GM19043 (cell line): ENCODE results near the gene RAB41.
"Not testable (repeated sequence)": the region's sequence is repeated elsewhere in the genome, so short reads cannot be mapped to it uniquely, and the experiment has no call there.

Source experiments
- ATAC-seq: cut with Tn5 transposase; IDR thresholded peaks from one replicate; pipeline ENCODE4 v1.9.1; 2021; ENCODE audit warnings: low read depth; ENCODE audit not compliant: unreplicated experiment

Gene RAB41

DNA sequence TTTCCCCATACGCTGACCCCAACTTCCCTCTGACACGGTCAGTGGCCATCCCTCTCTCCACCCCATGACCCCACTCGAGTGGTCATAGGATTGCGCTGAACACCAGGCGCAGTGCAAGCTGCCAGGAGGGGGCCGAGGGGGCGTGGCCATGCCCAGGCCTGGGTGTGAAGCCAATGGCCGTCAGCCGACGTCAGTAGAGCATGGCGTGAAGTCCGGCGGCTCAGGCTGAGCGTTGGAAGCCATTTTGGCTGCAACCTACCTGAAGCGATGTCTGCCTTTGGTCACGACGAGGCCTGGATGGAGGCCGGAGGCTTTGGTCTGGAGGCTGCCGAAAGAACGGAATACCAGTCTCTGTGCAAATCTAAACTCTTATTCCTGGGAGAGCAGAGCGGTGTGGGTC, at the start of gene RAB41:
TSS of gene RAB41 (plus strand) at position 222 of the 400 bp plus-strand sequence. CDS start at position 268, 46 bp downstream.
- ATAC-seq, result no peak

DNA sequence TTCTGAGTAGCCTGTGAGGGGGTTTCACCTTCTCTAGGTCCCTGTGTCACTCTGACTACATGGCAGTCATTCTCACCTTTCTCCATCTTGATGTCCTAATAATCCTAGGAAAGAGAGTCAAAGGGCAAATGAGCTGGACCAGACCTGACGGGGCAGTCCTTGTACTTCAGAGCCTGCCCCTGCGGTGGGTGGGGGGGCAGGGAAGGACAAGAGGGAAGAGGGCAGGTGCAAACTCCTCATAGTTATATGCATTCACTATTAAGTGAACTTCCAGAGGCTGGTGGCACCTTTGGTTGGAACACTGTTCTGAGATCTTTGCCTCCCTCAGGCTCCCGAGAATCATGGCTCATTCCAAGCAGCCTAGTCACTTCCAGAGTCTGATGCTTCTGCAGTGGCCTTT, 47.6 kb upstream of the RAB41 start, which contains the start of gene AWAT1:
TSS of gene AWAT1 (plus strand) at position 301 of the 400 bp plus-strand sequence. CDS start at position 342, 41 bp downstream.
- ATAC-seq, result no peak

DNA sequence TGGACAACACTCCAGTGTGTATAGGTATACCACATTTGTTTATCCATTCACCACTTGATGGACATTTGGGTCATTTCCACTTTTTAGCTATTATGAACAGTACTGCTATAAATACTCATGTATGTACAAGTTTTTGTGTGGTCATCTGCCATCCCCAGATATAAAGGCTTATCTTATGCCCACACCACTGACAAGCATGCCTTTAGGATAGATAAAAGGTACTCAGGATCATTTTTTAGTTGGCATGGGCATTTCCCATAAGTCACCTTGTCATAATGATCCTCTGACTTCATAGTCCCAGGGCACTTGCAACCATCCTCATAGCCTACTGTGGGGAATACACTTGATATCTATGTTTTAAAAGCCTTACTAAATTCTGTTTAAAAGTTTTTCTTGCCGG, 41.2 kb upstream of the RAB41 start:
- no peak for ATAC-seq

DNA sequence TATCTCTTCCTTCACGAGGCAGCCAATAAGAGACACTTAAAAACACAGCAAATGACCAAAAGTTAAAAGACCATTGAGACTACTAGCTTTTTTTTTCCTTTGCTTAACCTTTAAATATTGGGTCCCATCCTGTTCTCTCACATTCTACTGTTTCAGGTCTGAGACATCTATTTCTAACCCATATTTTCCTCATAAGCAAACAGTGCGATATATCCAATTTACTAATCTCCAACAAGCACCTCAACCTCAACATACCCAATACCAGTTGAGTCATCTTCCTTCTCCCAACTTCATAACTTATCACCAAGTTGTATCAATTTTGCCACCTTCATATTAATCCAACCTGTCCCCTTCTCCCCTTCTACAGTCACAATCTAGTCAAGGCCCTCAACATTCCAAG, 40.5 kb upstream of the RAB41 start:
- ATAC-seq, result no peak

DNA sequence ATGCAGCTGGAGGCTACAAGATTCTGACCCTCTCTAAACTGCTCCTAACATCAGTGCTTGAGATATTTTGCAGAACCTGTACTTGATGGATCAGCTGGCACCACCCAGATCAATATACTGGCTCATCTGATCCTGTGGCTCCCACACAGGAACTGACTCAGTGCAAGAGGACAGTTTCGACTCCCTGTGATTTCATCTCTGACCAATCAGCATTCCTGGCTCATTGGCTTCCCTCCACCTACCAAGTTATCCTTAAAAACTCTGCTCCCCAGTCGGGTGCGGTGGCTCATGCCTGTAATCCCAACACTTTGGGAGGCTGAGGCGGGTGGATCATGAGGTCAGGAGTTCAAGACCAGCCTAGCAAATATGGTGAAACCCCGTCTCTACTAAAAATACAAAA, 38.4 kb upstream of the RAB41 start:
- not testable (repeated sequence) for ATAC-seq

DNA sequence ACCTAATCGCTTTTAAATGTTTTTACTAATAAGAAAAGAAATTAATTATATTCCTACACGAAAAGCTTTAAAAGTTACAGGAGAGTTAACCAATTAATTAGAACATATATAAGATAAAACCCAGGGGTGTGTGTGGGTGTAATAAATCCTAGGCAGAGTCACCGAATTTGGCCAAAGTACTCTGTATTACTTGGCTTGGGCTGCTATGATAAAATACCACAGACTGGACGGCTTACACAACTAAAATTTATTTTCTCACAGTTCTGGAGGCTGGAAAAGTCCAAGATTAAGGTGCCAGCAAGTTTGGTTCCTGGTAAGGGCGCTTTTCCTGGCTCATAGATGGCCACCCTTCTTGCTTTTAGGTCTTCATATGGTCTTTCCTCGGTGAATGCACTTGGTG, 37.1 kb upstream of the RAB41 start:
- ATAC-seq, result no peak

DNA sequence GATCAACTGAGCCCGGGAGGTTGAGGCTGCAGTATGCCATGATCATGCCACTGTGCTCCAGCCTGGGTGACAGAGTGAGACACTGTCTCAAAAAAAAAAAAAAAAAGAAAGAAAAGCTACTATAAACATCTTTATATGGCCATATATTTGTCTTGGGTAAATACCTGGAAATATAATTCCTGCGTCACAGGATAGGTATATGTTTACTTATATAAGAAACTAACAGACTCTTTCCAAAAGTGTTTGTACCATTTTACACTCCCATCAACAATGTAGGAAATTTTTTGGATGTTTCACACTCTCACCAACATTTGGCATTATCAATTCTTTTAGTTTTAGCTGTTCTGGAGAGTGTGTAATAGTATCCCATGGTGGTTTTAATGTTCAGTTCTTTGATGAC, 34.7 kb upstream of the RAB41 start:
- no peak for ATAC-seq

DNA sequence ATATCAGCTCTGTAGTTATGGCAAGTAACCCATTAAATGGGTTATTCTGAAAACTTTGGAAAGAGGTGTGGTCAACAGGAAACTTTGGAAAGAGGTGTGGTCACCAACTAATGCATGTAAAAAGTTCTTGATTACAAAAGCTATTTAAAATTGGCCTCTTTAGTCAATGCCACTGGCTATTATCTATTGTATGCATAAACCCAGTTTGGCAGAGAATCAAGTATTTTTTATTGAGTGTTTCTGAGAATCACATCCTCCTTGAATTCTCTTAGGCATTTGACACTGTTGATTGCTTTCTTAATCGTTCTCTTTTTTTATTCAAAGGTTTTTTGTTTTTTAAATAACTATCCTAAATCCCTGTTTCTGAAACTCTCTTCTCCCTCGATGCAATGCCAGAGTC, 29.5 kb upstream of the RAB41 start:
- no peak for ATAC-seq

DNA sequence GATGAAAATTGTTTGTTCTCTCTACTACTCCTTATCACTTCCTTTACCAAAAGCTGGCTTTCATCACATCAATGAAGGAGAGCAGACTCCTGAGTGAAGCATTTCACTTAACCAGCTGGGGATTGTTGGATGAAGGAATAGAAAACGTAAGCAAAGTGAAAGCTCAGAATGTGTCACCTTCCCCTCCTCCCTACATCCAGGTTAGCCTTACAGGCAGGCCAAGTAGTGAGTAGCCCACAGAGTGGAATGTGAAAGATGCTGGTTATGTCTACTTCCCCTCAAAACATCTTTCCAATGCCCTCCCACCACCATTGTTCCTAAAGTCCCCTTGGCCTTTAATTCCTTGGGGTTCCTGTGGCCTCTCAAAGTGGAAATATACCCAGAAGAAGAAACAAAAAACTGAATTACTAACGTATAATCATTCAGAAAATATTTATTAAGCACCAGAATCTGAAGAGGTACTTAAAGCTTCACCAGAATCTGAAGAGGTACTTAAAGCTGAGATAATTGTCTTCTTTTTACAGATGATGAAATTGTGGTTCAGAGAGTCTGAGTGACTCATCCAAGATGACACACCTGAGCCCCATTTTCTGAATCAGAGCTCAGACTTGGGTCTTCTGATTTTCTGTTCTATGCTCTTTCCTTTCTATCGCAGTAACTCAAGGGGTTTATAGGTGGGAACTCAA, 28.5 kb upstream of the RAB41 start:
- ATAC-seq, result no peak

DNA sequence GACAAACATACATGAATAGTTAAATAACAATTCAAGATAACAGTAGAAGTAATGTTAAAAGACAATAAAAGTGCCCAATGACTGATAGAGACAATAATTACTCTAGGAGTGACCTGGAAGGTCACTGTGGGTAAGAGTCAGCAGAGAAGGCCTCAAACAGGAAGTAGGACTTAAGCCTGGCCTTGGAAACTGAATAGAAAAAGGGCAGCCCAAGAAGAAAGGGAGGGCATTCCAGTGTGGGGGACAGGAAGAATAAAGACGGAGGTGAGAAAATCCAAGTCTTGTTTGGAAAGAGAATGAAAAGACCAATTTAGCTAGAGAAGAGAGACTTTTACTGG, 27.9 kb upstream of the RAB41 start:
- no peak for ATAC-seq

DNA sequence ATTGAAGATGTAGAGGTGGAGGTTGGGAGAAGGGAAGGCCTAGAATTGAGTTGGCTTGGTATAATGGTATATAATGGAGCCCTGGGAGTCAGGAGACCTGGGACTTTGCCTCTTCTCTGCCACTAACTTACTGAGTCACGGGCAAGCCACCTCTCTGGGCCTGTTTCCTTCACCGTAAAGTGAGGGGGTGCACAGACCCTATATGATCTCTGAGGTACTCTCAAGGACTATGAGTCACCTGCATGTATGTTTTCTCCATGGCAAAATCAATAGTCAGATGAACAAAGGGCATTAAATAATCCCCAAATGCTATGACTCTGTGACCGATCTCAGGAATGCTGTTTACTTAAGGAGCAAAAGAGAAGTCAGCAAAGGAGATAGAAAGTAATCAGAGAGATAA, 27.1 kb upstream of the RAB41 start:
- ATAC-seq, result no peak

DNA sequence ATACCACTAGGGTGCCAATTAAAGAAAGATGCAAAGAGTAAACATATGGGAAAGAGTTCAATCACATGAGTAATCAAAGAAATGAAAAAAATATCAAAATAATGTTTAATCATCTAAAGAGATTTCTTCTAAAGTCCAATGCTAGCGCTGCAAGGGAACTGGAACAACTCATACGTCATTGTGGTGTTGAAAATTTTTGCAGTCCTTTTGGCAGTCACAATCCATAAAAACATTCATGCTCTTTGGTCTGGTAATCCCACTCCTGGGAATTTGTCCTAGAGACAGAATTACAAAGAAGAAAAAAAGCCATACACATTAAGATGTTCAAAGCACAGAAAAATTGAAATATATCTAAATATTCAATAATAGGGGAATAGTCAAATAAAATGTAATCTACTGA, 26.5 kb upstream of the RAB41 start:
- no peak for ATAC-seq

DNA sequence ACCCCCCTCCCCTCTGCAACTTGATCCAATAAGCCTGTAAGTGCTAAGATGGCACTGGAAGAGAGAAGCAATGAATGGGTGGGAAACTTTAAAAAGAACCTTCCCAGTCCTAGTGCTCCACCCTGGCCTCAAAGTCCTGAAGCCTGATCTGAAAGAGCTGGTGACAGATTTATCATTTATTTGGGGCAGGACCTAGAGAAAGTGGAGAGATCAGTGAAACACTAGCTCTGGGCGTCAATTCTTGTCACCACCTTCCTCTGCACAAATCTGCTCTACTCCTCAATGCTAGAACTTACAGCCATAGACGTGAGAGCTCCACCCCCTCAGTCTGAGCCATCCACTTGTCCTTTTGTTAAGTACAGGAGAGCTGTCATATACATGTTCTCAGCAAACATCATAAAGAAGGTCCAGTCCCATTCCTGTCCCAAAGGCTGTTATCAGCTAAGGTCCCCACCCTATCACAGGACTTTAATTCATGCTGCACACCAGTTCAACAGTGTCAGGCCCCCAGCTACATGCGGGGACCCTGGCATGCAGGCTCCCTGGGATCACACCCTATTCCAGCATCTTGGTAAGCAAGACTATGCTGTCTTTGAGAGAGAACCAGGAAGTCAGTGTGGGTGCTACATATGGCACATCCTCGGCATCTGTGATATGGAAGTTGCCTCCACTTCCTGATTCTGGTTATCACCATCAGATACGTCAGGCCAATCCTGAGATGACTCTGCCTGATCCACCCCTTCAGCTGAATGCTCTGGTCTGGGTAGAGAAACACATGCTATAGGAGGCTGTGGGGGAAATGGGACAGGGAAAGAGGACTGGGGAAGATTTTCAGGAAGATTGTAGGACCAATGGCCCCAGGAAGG, 24.3 kb upstream of the RAB41 start:
- no peak for ATAC-seq

DNA sequence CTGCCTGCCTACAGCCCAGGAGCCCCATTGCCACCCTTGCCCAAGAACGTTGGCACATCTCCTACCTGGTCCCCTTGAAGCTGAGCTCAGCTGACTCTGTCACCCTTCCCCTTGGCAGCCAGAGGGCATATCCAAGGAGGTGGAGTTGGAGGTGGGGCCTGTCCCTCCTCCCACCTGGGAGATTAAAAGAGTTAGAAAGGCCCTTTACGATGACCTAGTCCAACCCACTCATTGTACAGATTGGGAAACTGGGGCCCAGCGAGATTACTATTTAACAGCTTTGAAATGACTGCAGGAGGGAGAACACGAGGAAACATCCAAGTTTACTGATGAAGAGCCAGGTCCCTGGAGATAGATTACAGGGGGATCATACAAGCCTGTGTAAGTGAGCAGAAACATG, 21.9 kb upstream of the RAB41 start, which contains the start of gene P2RY4:
TSS of gene P2RY4 (minus strand) at position 101 of the 400 bp plus-strand sequence. CDS start 580 bp downstream, outside the sequence.
- ATAC-seq, result no peak

DNA sequence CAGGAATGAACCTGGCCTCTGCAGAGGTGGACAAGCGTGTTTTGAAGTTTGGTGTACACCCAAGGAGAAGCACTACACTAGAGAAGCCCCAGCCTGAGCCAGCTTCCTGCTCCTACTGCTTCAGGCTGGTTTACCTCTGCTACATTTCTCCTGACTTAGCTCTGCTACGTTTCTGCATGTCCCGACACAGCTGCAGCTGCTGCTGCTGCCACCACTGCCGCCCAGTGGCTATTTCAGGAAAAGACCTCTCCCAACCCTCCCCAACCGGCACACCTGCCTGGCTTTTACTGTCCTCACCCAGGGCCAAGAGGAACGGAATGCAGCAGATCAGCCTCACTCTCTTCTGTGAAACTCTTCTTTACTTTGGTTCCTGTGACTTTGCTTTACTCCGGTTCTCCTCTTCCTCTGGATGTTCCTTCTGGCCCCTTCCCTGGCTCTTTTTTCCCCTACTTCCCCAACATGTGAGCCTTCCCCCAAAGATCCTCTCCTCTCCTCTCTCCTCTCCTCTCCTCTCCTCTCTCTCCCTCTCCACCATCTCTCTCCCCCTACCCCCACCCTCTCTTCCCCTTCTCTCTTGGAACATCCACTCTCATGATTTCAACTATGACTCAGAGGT, 18.9 kb upstream of the RAB41 start:
- peak; percentile 63 for ATAC-seq

DNA sequence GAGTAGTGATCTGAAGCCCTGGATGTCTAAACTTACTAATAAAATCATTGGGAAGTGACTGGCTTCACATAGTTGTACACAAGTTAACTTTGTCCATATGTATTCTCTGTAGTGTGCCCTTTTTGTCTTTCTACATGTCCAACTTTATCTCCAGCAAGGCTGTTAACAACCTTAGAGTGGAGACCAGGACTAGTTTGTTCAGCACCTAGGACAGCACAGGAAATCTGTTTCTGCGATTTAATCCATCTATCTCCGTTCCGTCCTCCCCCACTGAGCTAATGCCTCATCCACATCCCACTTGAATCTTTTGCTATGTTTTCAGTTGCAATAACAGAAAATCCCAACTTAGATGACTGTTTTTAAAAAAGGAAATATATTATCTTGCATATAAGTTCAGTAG, 17.2 kb upstream of the RAB41 start:
- ATAC-seq, result no peak

DNA sequence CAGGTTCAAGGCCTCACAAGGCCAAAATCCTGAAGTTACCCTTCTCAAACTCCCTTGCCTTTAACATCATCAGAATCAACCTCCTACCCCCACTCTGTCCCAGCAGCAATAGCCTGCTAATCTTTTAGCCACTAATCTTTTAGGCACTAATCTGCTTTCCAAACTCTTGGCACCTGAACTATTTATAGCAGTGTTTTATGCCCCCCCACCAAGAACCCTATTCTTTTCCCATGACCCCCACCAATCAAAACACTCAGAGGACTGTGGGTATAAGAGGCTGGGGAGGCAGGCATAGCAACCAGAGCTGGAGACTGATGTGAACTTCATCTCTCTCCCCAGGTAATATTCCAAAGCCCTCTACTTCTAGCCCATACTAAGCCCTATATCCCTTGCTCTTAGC, 13.9 kb upstream of the RAB41 start, which contains the start of gene ARR3:
TSS of gene ARR3 (plus strand) at position 301 of the 400 bp plus-strand sequence. CDS start 1,052 bp downstream, outside the sequence.
- no peak for ATAC-seq

DNA sequence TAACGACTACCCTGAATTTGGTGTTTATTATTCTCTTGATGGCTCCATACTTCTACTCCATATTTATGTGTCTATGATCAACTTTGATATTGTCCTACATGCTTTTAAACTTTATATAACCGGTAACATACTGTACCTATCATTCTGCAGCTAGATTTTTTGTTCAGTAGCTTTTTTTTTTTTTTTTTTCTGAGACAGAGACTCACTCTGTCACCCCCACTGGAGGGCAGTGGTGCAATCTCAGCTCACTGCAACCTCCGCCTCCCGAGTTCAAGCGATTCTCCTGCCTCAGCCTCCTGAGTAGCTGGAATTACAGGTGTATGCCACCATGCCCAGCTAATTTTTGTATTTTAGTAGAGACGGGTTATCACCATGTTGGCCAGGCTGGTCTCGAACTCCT, 7.9 kb upstream of the RAB41 start:
- ATAC-seq, result not testable (repeated sequence)

DNA sequence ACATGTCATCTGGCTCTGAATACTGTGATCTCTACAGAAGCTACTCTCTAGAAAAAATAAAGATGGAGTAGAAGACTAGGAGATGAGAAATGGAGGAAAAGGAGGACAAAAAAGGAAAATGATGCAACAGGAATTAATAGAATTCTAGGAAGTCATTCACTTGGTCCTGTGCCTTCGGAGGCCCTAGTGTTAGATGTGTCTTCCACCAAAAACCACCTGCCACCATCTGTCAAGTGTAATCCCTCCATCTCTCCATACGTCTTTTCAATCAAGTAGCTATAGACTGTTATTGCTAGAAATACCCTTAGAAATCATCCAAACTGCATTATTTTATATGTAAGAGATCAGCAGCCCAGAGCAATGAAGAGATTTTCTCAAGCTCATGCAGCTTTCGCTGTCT, 2.9 kb upstream of the RAB41 start:
- ATAC-seq, result no peak

DNA sequence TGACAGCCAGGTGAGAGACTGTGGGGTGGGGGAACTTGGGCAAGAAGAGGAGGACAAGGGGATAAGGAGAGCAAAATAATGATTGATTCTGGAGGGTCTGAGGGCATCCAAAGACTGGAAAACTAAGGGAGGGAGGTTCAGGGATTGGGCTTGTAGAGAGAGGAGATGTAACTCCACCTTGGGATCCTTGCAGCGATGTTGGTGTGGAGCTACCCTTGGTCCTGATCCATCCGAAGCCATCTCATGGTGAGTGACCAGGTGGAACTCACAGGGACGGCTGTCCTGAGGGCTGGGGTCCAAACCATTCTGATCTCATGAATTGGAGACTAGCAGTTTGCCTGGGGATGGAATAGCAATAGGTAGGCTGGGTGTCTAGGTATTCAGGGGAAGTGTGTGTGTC, 1.4 kb upstream of the RAB41 start:
- ATAC-seq, result no peak

DNA sequence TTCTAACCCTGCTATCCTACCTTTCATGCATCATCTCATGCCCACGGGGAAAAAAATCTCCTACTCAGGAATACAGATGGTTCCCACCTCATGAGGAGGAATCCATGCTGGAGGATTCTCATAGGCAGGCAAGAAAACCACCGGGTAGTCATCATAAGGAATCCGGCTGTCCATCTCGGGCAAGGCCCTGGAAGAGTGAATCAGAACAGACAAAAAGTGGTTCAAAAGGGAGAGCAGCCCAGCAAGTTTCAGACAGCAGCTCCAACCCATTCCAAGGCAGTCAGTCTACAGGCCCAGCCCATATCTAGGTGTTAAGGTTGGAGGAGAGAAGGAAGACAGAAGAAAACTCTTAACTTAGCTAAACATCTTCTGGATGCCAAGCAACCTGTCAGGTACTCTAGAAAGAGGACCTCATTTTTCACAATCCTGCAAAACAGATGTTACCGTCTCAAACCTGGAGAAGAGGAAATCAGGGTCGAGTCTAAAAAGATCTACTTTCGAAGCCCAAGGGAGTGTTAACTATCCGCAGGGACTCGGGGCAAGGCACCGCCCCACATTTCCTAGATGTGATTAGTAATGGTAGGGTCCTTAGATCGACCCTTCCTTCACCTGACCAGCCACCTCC, 7.3 kb downstream of the RAB41 start:
- no peak for ATAC-seq
